Measurements from ENCODE around the gene MXD4.
"Not testable (repeated sequence)": the region's sequence is repeated elsewhere in the genome, so short reads cannot be mapped to it uniquely, and the experiment has no call there.

MXD4 gene

DNA sequence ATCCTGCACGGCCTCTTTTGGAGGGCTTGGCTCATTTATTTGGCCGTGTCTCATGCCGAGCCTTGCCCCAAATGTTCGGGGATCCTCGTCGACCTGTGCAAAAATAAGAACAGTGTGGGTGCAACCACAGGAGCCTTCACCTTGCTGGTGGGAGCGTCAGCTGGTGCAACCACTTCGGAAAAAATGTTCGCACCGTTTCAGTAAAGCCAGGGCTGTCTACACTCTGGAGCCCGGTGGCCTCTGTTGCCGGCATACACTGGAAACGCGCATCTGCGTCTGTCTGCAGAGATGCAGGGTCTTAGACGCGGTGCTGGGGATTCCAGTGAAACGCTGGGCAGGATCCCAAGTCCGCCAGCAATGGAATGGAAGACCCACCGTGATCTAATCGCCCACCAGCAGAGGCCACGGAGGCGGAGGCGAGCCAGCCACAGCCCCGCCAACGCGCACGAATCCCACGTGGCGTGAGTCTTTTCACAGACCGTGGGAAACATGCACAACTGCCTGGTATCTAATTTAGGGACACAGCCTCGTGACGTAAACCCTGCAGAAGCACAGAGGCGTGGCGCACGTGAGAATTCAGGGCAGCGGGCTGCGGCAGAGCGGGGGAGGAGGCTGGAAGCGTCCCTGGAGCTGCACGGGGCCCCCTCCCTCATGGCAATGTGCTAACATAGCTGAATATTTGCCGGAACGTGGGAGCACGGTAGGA lies 13.8 kb upstream of the MXD4 start:
- DNase-seq (ENCODE audit: extremely low read depth in 1 of 2, low read depth in 1 of 2) = no peak

GRCh38 chr4:2275044-2275397 lies 13.1 kb upstream of the MXD4 start:
- not testable (repeated sequence) for DNase-seq (ENCODE audit: extremely low read depth in 1 of 2, low read depth in 1 of 2)

GRCh38 chr4:2274320-2275043 lies 12.6 kb upstream of the MXD4 start:
- no peak for DNase-seq (ENCODE audit: extremely low read depth in 1 of 2, low read depth in 1 of 2)

DNA sequence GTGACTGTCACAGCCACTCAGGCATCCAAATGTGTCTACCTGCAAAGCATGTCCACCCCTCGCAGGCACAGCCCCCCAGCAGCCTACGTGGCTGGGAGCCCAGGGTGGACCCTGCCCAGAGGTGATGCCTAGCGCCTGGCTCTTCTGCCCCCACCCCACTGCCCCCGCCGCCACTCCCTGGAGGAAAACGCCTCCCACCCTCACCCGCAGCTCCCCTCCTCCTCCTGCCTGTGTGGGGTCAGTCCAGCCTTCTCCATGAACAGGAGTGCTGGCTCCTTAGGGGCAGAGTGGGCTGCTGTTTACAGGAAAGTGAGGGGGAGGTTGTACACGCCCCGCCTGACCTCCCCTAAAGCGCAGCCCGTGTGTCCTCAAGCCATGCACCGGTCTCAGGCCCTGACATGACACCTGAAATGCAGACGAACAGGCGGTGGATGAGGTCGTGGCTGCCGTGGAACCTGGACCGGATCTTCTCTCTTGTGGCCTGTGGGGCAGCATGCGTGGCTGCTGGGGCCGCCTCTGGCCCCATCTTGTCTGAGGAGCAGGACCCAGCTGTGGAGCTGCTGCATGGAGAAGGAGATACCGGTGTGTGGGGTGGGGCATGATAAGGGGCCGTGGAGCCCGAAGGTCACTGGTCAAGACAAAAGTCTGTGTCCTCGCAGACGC lies 11.9 kb upstream of the MXD4 start:
- no peak for DNase-seq (ENCODE audit: extremely low read depth in 1 of 2, low read depth in 1 of 2)

- no peak for DNase-seq (ENCODE audit: extremely low read depth in 1 of 2, low read depth in 1 of 2)
Observed at GRCh38 chr4:2273221-2273620, 11.3 kb upstream of the MXD4 start.

DNA sequence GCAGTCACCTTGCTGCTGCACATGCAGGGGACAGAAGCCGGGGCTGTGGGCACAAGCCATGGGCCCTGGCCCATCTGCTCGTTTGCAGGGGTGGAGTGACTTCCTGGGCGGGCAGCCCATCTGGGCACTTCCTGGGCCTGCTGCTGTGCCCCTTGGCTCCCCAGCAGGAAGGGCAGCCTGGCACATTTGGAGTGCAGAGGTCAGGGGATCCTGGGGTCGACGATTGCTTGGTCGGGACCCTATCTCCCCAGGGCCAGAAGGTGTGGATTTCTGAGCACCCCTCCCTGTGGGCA lies 10.9 kb upstream of the MXD4 start:
- DNase-seq (ENCODE audit: extremely low read depth in 1 of 2, low read depth in 1 of 2) = no peak

DNA sequence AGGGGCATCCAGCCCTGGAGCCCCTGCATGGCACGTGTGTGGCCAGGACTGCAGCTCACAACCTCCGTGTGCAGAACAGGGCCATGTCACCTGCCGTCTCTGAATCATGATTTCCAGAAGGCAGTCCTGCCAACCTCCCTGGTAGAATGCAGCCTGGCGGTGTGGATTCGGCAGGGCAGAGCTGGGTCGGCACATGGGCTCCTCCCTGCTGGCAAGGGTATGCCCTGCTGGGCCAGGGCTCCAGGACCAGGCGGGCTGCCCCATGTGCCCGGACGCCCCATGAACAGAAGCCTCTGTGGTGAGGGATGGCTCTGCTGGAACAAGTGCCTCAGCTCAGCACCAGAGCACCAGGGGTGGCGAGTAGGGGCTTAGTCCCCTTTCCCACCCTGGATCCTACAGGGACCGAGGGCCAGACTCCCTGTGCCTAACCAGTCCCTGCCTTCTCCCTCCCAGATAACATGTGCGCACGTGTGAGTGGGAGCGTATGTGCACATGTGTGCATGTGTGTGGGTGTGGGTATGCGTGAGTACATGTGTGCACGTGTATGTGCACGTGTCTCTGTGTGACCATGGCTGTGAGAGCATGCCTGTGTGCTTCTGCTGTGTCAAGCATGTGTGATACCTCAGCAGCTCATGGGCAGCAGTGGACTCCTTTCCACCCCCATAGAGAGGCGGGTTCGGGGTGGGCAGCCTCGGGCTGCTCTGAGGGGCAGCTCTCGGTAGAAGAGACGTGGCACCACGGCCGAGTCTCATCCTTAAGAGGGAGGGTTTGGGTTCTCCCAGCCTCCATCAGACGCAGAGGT lies 10.3 kb upstream of the MXD4 start:
- DNase-seq (ENCODE audit: extremely low read depth in 1 of 2, low read depth in 1 of 2) = no peak

GRCh38 chr4:2271279-2272025 lies 9.5 kb upstream of the MXD4 start:
- no peak for DNase-seq (ENCODE audit: extremely low read depth in 1 of 2, low read depth in 1 of 2)

DNA sequence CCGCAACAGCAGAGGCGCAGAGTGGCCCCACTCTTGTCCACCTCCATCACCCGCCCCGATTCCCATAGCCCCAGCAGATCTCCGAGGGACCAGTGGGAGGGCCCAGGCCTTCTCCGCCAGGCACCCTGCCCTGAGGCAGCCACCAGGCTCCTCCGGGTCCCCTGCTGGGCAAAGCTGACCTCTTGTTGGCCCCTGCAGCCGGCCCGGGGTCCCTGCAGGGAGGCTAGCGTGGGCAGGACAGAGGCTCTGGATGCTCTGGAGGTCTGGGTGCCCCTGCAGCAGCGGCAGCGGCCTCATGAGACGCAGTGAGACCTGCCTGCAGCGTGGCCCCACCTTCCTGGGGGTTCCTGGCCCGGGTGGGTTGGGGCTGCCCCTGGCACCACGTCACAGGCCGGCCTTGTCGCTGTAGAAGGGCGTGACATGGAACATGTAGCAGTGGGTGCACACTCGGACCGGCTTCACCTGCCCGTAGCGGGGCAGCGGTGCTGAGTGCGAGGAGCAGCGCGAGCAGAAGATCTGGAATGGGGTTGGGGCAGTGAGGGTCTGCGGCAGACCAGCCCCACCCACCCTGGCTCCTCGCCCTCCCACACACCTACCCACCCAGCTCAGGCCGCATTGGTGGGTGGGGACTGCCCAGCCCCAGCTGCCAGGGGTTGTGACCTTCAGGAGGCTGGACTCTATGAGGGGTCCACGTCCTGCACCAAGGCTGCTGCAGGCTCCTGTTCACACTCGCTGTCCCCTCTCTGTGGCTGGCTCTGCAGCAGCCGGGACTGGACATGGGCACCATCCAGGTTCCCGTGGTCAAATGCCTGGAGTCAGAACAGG lies 8.6 kb upstream of the MXD4 start:
- DNase-seq (ENCODE audit: extremely low read depth in 1 of 2, low read depth in 1 of 2) = no peak

GRCh38 chr4:2269618-2270163 lies 7.8 kb upstream of the MXD4 start:
- DNase-seq (ENCODE audit: extremely low read depth in 1 of 2, low read depth in 1 of 2) = no peak

DNA sequence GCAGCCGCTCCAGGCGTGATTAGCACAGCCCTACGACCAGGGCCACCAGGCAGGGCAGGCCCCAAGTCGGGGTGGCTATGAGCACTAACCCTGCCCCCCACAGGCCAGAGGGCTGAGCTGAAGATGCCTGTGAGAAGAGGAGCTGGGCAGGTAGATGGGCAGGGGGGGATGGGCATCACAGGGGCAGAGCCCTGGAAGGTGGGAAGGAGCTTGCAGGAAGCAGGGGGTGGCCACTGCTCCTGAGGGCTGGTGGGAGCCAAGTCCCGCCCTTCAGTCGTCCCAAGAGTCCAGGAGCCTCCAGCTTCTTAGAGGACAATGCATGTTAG lies 7.3 kb upstream of the MXD4 start:
- DNase-seq (ENCODE audit: extremely low read depth in 1 of 2, low read depth in 1 of 2) = no peak

- DNase-seq (ENCODE audit: extremely low read depth in 1 of 2, low read depth in 1 of 2) = no peak
Observed at GRCh38 chr4:2268357-2269205, 6.7 kb upstream of the MXD4 start.

DNA sequence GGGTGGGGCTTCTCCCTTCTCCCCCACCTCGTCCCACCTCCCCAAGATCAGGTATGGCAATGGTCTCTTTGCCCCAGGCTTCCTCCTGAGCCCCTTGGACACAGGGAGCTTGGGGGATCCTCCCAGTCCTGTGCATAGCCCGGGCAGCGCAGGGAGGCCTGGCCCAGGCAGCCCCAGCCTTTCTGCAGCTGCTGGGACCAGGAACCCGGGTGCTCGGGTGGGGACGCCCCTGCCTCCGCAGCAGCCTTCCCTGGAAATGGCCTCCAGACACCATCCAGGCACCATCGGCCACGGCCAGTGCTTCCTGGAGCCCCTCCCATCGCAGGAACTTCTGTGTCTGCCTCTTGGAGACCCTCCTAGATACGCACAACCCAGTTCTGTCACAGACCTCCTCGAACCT lies 5.9 kb upstream of the MXD4 start:
- no peak for DNase-seq (ENCODE audit: extremely low read depth in 1 of 2, low read depth in 1 of 2)

DNA sequence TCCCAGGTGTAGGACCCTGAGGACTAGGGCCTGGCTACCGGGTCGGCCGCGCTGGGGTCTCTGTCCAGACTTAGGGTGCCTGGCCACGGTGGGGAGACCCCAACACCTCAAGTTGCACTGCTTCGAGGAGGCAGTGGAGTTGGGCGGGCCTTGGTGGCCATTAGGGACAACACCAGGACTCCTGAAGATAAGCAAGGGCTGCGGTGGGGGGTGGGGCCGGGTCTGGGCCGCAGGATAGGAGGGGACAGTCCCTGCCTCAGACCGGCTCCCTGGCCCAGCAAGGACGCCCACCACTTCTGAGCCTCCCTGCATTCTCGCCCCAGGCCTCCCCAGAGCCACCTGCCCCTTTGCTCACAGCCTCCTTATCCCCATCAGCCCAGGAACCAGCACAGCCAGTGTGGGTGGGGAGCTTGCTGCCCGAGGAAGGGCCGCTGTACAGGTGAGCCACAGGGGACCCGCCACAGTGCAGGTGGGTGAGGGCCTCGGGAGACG lies 5.5 kb upstream of the MXD4 start:
- DNase-seq (ENCODE audit: extremely low read depth in 1 of 2, low read depth in 1 of 2) = no peak

DNA sequence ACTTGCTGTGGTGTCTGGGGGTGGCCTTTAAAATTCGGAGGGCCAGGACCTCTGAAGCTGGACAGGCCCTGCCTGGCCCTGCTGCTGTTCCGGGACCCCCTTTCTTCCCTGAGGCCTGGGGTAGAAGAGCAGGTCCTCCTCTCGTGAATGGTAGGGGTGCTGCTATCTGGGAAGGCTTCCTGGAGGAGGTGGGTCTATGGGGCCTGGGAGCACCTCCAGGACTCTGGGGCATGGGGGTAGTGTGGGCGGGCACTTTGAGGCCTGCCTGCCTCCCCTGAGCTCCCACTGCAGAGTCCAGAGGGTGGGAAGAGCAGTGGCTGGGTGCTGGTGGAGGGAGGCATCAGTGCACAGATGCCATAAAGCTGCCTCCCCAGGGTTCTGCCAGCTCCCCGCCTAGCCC lies 4.9 kb upstream of the MXD4 start:
- no peak for DNase-seq (ENCODE audit: extremely low read depth in 1 of 2, low read depth in 1 of 2)

GRCh38 chr4:2266181-2266580 lies 4.3 kb upstream of the MXD4 start:
- DNase-seq (ENCODE audit: extremely low read depth in 1 of 2, low read depth in 1 of 2) = no peak

DNA sequence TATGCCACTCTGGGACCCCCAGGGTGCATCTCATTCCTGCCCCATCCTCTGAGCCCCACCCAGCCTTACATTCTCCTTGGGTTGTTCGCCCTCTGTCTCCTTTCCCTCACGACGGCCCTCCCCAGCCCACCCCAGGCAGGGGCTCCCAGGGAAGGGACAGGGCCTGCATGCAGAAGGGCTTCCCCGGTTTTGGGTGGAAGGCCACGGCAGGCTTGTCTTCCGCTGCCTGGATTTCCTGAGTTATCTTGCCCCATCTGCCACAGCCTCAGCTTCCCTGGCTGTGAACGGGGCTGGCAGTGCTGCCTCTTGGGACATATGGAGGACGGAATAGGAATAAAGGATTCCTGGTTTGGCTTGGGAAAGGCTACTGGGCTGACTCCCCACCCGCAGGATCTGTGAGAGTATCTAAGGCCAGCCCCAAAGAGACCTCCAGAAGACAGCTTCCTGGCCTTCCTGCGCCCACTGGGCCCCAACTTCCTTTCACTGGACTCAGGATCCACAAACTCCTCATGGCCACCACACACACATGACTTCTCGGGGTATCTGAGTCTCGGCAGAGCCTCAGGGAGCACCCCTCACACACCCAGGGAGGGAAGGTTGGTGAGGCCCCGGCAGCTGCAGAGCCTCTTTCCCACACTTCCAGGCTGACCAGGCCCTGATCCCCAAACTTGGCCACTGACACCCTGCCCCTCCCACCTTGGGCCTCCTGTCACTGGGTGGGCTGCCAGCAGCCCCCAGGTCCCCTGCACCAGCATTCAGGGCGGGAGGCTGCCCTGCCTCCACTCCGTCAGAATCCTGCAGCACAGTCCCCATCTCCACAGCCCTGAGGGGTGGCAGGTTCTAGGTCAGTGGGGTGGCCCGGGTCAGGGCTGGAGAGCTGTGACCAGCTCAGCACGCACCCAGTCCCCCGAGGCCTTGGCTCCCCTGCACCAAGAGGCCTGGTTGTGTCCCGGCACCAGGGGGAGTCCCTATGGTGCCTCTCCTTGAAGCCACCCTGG lies 3.5 kb upstream of the MXD4 start:
- DNase-seq (ENCODE audit: extremely low read depth in 1 of 2, low read depth in 1 of 2) = no peak
